CMK (cell line): Measurements from ENCODE around the gene ACY1.
"Not testable (repeated sequence)": the region's sequence is repeated elsewhere in the genome, so short reads cannot be mapped to it uniquely, and the experiment has no call there.

Experiments used
- DNase-seq: peaks from one replicate; pipeline ENCODE4 v3.0.0-alpha.2; 2010; ENCODE audit warnings: low read depth

Gene ACY1

DNA sequence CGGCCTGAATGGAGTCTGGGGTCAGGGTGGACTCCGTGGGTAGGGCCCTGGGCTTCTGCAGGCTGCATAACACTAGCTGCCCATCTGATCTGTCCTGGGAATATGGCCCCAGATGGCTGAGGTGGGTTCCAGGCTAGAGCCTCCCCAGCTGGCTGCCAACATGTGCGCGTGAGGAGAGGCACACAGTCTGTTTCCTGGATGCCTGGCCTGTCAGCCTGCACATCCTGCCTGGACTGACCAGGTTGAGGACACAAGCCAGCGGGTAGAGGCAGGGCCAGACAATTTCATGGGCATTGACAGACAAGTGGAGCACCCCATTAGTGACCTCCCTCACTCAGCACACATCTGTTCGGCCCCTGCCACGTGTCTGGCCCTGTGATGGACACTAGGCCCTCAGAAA, 42.1 kb downstream of the ACY1 start:
- DNase-seq, result no peak

DNA sequence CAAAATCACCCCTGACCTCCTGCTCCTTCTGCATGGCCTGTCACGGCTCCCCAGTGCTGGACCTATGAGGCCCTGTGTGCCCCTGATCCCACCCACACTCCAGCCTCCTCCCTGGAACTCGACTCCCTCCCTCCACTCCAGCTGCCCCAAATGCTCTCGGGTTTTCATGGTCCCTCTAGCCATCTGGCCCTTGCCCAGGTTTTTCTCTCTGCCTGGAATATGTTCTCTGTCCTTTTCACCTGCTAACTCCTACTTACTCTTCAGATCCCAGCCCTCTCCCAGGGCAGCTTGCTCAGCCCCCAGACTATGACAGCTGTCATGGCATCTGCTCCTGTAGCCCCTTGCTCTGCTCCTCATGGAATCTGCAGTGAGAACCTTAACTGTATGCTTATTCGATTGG, 42.7 kb downstream of the ACY1 start:
- no peak for DNase-seq

DNA sequence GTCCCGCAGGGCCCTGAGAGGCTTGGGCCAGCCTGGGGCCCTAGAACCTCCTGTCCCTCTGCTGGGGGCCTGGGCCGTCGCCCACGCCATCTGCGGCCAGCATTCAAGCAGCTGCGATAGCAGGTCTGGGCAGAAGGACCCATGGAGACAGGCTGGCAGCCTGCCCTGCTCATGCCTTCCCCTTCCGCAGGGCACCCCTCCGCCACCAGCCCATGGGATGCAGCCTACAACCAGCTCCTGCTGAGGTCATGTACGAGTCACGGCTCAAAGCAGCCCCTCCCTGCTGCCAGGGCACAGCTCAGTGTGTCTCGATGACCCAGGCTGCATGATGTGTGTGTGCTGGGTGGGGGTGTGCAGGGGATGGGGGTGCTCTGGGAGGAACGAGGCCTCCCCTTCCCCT, 45.2 kb downstream of the ACY1 start:
- DNase-seq, result no peak

DNA sequence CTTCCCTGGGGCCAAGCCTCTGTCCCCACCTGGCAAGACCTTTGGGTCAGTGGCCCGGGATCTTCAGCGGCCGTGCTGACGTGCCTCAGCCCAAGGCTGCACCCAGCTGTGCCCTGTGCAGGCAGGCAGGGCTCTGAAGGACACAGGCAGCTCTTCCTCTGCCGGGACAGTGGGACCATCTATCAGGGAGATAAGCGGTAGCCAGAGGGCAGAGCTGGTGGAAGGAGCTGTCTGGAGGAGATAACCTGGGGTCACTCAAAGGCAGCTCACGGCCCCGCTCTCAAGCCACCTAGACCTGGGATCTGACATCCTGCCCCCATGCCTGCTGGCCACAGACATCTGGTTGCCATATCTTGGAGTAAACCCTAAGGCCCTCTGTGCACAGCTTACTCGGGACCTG, 45.7 kb downstream of the ACY1 start:
- DNase-seq, result no peak

DNA sequence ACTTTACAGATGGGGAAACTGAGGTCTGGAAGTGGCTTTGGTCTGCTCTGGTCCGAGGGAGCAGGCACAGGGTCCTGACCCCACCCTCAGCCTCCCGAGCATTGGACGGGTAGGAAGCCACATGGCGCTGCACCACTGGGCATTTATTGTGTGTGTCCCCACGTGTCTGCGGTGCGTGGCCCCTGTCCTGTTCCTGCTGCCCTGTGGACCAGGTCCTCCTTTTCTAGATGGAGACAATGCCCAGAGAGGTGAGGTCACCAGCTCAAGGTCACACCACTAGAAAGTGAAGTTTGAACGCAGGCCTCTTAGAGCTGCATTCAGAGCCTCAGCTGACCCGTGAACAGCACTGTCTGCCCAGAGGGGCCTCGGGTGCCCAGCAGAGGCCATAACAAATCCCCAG, 46.2 kb downstream of the ACY1 start:
- no peak for DNase-seq

DNA sequence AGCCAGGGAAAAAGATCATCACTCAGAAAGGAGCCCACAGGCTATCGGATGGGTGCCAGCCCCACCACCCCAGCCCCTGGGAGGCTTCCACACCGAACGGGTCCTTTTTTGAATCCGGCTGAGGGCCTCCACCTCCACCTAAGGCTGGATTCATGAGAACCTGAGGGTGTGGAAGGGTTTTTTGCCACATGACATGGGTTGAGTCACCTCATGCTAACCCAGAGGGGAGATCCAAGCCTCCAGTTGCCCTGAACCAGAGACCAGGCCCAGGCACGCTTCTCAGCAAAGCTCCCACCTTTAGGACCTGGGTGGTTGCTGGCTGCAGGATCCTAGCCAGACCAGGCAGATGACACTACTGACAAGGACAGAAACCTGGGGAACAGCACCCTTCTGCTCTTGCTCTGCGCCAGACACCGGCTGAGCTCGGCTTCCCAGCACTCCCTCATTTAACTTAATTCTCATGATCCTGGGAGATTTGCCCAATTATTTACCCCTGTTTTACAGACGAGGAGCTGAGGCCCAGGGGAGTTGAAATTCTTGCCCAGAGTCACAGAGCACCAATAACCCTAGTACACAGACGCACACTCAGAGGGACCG, 47.5 kb downstream of the ACY1 start:
- no peak for DNase-seq

DNA sequence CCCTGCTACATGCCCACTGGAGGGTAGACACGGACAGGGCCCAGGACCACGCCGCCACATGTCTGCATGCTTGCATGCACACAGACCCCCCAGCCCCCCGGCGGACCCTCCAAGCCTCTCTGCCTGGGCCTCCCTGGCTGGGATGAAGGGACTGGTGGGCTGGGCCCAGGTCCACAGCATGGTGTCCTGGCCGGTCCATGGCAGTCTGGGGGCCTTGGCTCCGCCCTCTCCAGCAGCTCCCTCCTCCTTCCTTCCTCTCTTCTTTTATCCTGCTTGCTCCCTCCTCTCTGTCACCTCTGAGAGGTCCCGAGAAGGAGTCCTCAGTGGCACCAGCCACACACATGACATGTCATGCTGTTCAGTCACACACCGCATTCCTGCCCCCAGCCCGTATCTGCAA, 48.6 kb downstream of the ACY1 start:
- no peak for DNase-seq

DNA sequence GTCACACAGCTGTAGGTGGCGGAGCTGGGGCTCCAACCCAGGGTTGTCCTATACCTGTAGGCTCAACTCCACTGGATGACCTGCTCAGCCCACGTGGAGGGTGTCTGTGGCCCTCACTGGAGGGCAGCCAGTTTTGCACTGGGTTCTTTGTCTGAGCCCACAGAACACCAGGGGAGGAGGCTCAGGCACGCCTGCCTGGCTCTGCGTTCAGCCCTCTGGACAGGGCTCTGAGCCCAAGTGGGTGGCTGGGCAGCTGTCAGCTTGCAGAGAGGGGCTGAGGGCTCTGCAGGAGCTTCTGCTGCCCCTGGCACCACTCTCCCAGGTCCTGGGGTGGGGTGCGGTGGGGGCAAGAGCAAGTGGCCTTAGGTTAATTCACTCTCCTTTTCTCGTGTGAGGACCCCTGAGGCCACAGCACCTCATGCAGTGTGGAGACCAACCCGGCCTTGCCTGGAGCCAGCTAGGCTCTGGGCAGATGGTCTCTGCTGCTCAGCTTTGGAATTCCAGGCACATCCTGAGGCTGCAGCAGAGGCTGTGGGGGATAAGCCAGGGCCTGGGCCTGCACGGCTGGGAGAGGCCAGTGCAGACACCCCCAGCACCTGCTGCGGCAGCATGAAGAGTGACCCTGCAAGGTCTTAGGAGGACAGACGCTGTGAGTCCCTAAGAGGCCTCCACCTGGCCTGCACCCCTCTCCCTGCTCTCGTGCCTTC, 49.5 kb downstream of the ACY1 start:
- no peak for DNase-seq

DNA sequence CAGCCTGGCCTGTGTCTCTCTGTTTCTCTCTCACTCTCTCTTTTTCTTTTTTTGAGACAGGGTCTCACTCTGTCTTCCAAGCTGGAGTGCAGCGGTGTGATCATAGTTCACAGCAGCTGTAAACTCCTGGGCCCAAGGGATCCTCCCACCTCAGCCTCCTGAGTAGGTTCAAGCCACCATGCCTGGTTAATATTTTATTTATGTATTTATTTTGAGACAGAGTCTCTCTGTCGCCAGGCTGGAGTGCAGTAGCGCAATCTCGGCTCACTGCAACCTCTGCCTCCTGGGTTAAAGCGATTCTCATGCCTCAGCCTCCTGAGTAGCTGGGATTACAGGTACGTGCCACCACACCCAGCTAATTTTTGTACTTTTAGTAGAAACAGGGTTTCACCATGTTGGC, 50.4 kb downstream of the ACY1 start:
- not testable (repeated sequence) for DNase-seq

DNA sequence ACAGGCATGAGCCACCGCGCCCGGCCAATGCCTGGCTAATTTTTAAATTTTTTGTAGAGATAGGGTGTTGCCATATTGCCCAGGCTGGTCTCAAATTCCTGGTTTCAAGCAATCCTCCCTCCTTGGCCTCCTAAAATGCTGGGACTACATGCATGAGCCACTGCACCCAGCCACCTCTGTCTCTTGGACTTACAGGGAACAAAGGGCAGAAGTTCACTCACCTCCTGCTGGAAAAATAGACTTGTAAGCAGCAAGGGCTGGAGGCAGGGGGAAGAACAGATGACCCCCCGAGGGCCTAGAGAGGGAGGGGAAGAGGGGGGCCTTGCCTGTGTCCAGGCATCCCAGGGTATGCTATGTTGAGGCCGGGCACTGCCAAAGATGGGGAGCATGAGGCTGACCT, 50.9 kb downstream of the ACY1 start:
- no peak for DNase-seq

DNA sequence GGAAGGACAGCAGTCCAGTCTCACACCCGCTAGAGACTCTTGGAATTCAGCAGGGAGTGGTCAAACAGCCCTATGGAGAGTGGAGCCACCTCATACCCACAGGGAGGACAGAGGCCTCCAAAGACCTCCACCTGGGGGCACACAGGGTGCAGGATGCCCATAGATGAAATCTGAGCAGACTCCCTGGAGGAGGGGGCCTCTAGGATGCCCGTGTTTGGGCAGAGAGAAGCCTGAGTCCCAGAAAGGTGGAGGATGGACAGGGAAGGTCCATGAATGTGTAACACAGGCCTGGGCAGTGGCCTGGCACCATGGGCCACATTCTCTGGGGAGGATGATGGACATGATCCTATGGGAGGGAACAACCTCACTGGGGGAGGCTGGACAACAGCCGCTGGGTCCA, 51.3 kb downstream of the ACY1 start:
- no peak for DNase-seq

DNA sequence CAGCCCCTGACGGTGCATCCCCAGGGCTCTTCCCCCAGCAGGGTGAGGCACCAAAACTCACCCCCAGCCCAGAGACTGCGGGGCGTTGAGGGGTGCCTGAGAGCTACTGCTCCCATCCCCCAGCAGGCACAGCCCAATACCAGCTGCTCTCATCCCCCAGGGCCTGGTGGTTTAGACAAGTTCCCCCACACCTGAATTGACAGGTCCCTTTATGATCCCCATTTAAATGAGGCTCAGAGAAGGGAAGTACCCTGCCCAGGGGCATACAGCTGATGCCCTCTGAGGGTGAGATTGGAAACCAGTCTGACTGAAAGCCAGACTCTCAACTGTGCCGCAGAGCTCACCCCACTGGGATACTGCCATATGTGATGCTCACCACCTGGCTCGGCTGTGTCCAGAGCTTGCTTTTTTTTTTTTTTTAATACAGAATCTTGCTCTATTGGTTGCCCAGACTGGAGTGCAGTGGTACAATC, 52.9 kb downstream of the ACY1 start:
- DNase-seq, result no peak

DNA sequence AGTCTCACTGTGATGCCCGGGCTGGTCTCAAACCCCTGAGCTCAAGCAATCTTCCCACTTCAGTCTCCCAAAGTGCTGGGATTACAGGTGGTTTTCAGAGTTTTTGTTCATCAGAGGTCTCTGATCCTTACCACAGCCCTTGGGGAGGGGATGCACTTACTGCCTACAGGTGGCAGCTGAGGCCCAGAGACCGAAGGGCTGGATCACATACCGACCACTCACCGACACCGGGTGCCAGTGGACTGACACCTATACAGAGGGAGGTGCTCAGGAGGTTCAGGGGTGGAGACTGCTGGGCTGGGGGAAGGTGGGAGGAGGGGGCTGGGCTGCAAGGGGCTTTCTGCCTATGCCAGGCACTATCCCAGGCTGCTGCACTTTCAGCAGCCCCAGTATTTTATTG, 53.5 kb downstream of the ACY1 start:
- no peak for DNase-seq

DNA sequence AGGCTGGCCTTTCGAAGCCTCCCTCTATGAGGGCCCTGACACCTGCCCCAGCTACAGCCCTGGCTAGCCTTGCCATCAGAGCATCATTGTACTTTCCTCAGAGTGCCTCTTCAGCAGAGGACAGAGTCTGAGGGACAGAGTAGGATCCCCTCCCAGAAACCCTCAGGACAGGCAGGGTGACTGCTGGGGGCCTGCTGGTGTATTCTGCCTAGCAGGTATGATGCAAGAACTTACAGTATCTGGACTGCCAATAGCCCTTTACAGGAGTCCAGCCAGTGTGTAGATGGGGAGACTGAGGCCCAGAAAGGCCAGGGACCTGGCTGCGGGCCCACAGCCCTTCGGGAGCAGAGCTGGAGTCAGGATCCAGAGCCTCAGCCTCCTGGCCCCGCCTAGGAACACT, 54.0 kb downstream of the ACY1 start:
- no peak for DNase-seq

DNA sequence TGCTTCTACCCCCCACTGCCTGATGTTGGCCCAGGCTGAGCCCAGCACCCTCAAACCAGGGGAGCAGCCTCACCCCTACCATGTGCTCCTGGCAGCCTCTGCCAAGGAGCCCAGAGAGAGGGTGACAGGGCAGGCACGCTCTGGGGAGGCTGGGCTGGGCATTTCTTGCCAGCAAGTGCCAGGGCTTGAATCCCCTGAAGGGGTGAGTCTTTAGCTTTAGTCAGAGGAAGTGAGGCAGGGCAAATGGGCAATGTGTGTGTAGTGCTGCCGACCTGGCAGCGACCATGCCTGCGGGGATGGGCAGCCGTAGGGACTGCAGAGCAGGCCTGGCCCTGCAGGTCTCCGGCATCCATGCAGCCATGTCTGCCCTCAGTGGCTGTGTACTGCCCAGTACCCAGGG, 54.9 kb downstream of the ACY1 start:
- DNase-seq, result no peak
